A549 (cell line): ENCODE data around the gene ILDR2. TPM values are rescaled to one million over a fixed set of nuclear protein-coding genes. Genes with fewer than 3 reads are reported as not detected.

Source experiments
- ATAC-seq, 2 experiments: fragments of 200-7000 bp in 1 of 2; fragments of >200 bp in 1 of 2; cut with Nextera tagmentation in 1 of 2; cut with Tn5 transposase in 1 of 2; 3 replicates each; pipeline versions ENCODE4 v1.8.0 to v1.9.1; 2018 to 2020; ENCODE audit warnings: mild to moderate bottlenecking in 1 of 2, moderate library complexity in 1 of 2
- CTCF ChIA-PET: fragments of 300-600 bp; sonication (Branson Sonifier 250); formaldehyde crosslinking; extraction: SDS; loops from one replicate; lab custom pipeline; 2021; ENCODE audit warnings: antibody characterized with exemption, inconsistent platforms; lab: Yijun Ruan, JAX
- POLR2A ChIA-PET: fragments of 350-600 bp; formaldehyde crosslinking; extraction: SDS; loops from one replicate; lab custom pipeline; 2021; ENCODE audit warnings: antibody characterized with exemption, inconsistent platforms; lab: Yijun Ruan, JAX
- DNase-seq, 2 experiments: peaks; one replicate each; pipeline versions ENCODE4 v3.0.0 to v3.0.0-alpha.2; 2011 to 2016; ENCODE audit warnings: low read depth in 1 of 2, low spot score in 1 of 2
- FAIRE-seq: peaks from 2 replicates; lab custom pipeline; 2011; peaks lifted over from hg19 to GRCh38; lab: Jason Lieb, UNC
- H3K27ac ChIP-seq, 2 experiments: fragments of >200 bp; sonication (Bioruptor Twin); formaldehyde crosslinking; 3 replicates each; pipeline ENCODE4 v1.5.1; 2016 to 2017
- H3K4me1 ChIP-seq: fragments of >200 bp; sonication (Bioruptor Twin); formaldehyde crosslinking; 3 replicates; pipeline ENCODE4 v1.6.1; 2016
- H3K4me2 ChIP-seq: fragments of >200 bp; sonication (Bioruptor Twin); formaldehyde crosslinking; 3 replicates; pipeline ENCODE4 v1.6.1; 2016
- H3K4me3 ChIP-seq: fragments of >200 bp; sonication (Bioruptor Twin); formaldehyde crosslinking; 3 replicates; pipeline ENCODE4 v1.5.1; 2016
- H3K9me3 ChIP-seq: fragments of >200 bp; sonication (Bioruptor Twin); formaldehyde crosslinking; 3 replicates; pipeline ENCODE4 v1.6.1; 2016
- CBX8 ChIP-seq: fragments of 200-600 bp; sonication (generic); IDR thresholded peaks from 2 replicates; pipeline ENCODE4 v1.6.1; 2016
- EP300 ChIP-seq, 2 experiments: fragments of >200 bp; sonication (Bioruptor Twin); formaldehyde crosslinking; IDR thresholded peaks; 2 replicates in 1 of 2; 3 replicates in 1 of 2; pipeline ENCODE4 v1.6.1; 2016 to 2017
- ESRRA ChIP-seq: fragments of 150-350 bp; IDR thresholded peaks from 2 replicates; pipeline ENCODE4 v1.6.1; 2014; ENCODE audit warnings: mild to moderate bottlenecking, low read length, borderline replicate concordance
- FOSB ChIP-seq: fragments of 250-450 bp; sonication (Bioruptor Pico); IDR thresholded peaks from 2 replicates; pipeline ENCODE4 v1.5.0; 2020; ENCODE audit warnings: mild to moderate bottlenecking, moderate library complexity
- MAFK ChIP-seq: fragments of 450-650 bp; IDR thresholded peaks from 2 replicates; pipeline ENCODE4 v1.6.1; 2014; ENCODE audit not compliant: partially characterized antibody
- MYC ChIP-seq: IDR thresholded peaks from 2 replicates; pipeline ENCODE4 v1.6.1; 2012; ENCODE audit warnings: mild to moderate bottlenecking, inconsistent platforms, low read length, improper control_type of control experiment, borderline replicate concordance
- NR3C1 ChIP-seq: fragments of >200 bp; sonication (Bioruptor Twin); formaldehyde crosslinking; IDR thresholded peaks from 3 replicates; pipeline ENCODE4 v1.6.1; 2017
- POLR2A ChIP-seq: IDR thresholded peaks from 2 replicates; pipeline ENCODE4 v1.6.1; 2012; ENCODE audit warnings: mild to moderate bottlenecking, low read length
- POLR2AphosphoS2 ChIP-seq: conservative IDR thresholded peaks from 2 replicates; pipeline ENCODE4 v1.6.1; 2012; ENCODE audit warnings: low read length, improper control_type of control experiment, inconsistent platforms
- RCOR1 ChIP-seq: fragments of 150-350 bp; IDR thresholded peaks from 2 replicates; pipeline ENCODE4 v1.6.1; 2014; ENCODE audit warnings: antibody characterized with exemption, low read length, low read depth
- RFX5 ChIP-seq: fragments of 450-650 bp; IDR thresholded peaks from 2 replicates; pipeline ENCODE4 v1.7.1; 2014; ENCODE audit warnings: antibody characterized with exemption, mild to moderate bottlenecking, moderate library complexity
- RNF2 ChIP-seq: fragments of 200-600 bp; sonication (generic); IDR thresholded peaks from 2 replicates; pipeline ENCODE4 v1.6.1; 2016; ENCODE audit warnings: low read depth, mild to moderate bottlenecking, antibody characterized with exemption, moderate library complexity, borderline replicate concordance
- SREBF2 ChIP-seq: fragments of 450-650 bp; IDR thresholded peaks from 2 replicates; pipeline ENCODE4 v1.6.1; 2014; ENCODE audit warnings: mild to moderate bottlenecking, moderate library complexity
- ZC3H11A ChIP-seq: fragments of 450-650 bp; IDR thresholded peaks from 2 replicates; pipeline ENCODE4 v1.6.1; 2014; ENCODE audit warnings: antibody characterized with exemption, mild to moderate bottlenecking
- ZFP36 ChIP-seq: fragments of 450-650 bp; IDR thresholded peaks from 2 replicates; pipeline ENCODE4 v1.6.1; 2014; ENCODE audit warnings: borderline replicate concordance; ENCODE audit not compliant: partially characterized antibody
- ZNF302 ChIP-seq: fragments of 250-450 bp; sonication (Bioruptor Pico); IDR thresholded peaks from 2 replicates; pipeline ENCODE4 v1.9.0; 2021; ENCODE audit warnings: inconsistent platforms, mild to moderate bottlenecking, moderate library complexity
- WGBS: methylation state at CpG from one replicate; pipeline ENCODE4 v1.1.6; 2017; ENCODE audit errors: missing lambda C conversion rate; 5-methylcytosine and 5-hydroxymethylcytosine counted together
- polyA plus RNA-seq, 4 experiments: library from polyadenylated mRNA; depleted of rRNA in 3 of 4; stranded (reverse); fragments of >200 nt; fragmentation: RNase III in 1 of 4; extraction: RNeasy Plus Mini Kit Qiagen cat#74134 plus additional on column Dnase treatment in 1 of 4; gene quantifications; 2 replicates in 3 of 4; 3 replicates in 1 of 4; pipeline ENCODE4 v1.2.3, GENCODE V29; 2011 to 2017
- TF ChIP-seq, protein P1 (sequence below): fragments of 150-350 bp; IDR thresholded peaks from 2 replicates; pipeline ENCODE4 v1.6.1; 2014; ENCODE audit warnings: low read depth, mild to moderate bottlenecking, low read length
- TF ChIP-seq, protein P2 (sequence below): fragments of >200 bp; sonication (Bioruptor Twin); formaldehyde crosslinking; IDR thresholded peaks from 3 replicates; pipeline ENCODE4 v1.5.1; 2016
- TF ChIP-seq, protein P3 (sequence below): IDR thresholded peaks from 2 replicates; pipeline ENCODE4 v1.6.1; 2012
- TF ChIP-seq, protein P4 (sequence below): IDR thresholded peaks from 2 replicates; pipeline ENCODE4 v1.6.1; 2012; ENCODE audit warnings: low read depth, borderline replicate concordance

Gene ILDR2
- polyA plus RNA-seq, 2 of the 4 experiments (the other 2 are of a cell fraction), result 0.04 TPM; not detected in 1

DNA sequence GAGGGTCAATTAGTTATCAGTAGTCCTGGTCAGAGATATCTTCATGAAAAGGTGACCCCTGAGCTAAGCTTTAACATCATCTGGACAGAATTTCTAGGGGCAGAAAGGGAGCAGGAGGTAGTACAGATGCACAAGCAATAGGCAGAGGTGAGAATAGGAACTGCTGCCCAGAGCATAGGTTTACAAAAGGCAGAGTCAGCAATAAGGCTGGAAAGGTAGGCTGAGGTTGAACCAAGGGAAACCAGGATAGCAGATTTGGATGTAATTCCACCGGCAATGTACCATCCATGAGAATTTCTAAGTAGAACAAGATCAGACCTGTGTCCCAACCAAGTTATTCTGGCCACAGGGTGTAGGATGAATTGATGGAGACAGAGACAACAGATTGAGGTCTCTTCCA lies 6.2 kb upstream of the ILDR2 start:
- Histone ChIP-seq H3K27ac (no peak overlapping the region), H3K4me1 (no peaks in the 10 kb centered on the region), H3K9me3 (no peaks in the 10 kb centered on the region), H3K4me2 (no peak overlapping the region), H3K4me3 (no peak overlapping the region)
- no peak for ATAC-seq
- FAIRE-seq, result no peak
- TF ChIP-seq NR3C1 (no peak), MAFK (peak; percentile 63)
- WGBS, result 0% methylated on average over 1 of the region's 1 CpG
- ChIA-PET POLR2A (no interaction called here), CTCF (interaction anchor here (1.0 to 1.9 kb wide), 5 partner anchors 13 to 559 kb away, joined by 3 to 4 read pairs (median 3); no protein-coding TSS in a partner anchor)
- DNase-seq, result no peak

DNA sequence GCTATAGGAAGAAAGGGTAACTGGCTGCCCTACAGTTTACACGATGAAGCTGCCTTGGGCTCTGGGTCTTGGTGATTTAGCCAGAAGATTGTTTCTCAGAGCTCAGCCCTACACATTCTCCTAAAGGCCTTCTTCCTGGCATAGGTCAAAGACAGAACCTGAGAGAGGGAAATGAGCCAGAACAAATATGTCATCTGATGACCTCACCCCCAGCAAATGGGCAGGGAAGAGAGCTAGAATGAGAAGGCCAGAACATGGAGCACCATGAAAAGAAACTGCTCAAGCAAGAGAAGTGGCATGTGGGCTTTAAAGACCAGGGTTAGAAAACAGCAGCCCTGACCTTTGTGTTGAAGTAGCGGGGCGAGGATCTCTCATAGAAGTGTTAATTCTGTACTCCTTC lies 5.5 kb upstream of the ILDR2 start:
- FAIRE-seq, result no peak
- Histone ChIP-seq H3K4me1 (no peaks in the 10 kb centered on the region), H3K27ac (no peak overlapping the region), H3K9me3 (no peaks in the 10 kb centered on the region), H3K4me2 (no peak overlapping the region), H3K4me3 (no peak overlapping the region)
- TF ChIP-seq CBX8 (no peak), FOSB (CRISPR knock-in tag) (no peak), ZNF302 (no peak), EP300 (IDR thresholded peaks at IDR 0.05) (no peak), MAFK (no peak), POLR2AphosphoS2 (no peak), SREBF2 (no peak), NR3C1 (no peak), MYC (no peak), RNF2 (no peak)
- TF ChIP-seq, protein P1, sequence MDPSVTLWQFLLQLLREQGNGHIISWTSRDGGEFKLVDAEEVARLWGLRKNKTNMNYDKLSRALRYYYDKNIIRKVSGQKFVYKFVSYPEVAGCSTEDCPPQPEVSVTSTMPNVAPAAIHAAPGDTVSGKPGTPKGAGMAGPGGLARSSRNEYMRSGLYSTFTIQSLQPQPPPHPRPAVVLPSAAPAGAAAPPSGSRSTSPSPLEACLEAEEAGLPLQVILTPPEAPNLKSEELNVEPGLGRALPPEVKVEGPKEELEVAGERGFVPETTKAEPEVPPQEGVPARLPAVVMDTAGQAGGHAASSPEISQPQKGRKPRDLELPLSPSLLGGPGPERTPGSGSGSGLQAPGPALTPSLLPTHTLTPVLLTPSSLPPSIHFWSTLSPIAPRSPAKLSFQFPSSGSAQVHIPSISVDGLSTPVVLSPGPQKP, result no peak
- TF ChIP-seq, protein P2, sequence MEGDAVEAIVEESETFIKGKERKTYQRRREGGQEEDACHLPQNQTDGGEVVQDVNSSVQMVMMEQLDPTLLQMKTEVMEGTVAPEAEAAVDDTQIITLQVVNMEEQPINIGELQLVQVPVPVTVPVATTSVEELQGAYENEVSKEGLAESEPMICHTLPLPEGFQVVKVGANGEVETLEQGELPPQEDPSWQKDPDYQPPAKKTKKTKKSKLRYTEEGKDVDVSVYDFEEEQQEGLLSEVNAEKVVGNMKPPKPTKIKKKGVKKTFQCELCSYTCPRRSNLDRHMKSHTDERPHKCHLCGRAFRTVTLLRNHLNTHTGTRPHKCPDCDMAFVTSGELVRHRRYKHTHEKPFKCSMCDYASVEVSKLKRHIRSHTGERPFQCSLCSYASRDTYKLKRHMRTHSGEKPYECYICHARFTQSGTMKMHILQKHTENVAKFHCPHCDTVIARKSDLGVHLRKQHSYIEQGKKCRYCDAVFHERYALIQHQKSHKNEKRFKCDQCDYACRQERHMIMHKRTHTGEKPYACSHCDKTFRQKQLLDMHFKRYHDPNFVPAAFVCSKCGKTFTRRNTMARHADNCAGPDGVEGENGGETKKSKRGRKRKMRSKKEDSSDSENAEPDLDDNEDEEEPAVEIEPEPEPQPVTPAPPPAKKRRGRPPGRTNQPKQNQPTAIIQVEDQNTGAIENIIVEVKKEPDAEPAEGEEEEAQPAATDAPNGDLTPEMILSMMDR, result no peak
- TF ChIP-seq, protein P3, sequence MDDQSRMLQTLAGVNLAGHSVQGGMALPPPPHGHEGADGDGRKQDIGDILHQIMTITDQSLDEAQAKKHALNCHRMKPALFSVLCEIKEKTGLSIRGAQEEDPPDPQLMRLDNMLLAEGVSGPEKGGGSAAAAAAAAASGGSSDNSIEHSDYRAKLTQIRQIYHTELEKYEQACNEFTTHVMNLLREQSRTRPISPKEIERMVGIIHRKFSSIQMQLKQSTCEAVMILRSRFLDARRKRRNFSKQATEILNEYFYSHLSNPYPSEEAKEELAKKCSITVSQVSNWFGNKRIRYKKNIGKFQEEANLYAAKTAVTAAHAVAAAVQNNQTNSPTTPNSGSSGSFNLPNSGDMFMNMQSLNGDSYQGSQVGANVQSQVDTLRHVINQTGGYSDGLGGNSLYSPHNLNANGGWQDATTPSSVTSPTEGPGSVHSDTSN, result no peak
- TF ChIP-seq, protein P4, sequence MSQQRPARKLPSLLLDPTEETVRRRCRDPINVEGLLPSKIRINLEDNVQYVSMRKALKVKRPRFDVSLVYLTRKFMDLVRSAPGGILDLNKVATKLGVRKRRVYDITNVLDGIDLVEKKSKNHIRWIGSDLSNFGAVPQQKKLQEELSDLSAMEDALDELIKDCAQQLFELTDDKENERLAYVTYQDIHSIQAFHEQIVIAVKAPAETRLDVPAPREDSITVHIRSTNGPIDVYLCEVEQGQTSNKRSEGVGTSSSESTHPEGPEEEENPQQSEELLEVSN, result no peak
- CTCF ChIA-PET, result interaction anchor here (1.0 to 1.9 kb wide), 5 partner anchors 14 to 75 kb away, joined by 3 to 4 read pairs (median 3); no protein-coding TSS in a partner anchor
- ATAC-seq, result no peak
- POLR2A ChIA-PET, result no interaction called here
- DNase-seq, result no peak
- WGBS, result 19% methylated on average over 3 of the region's 3 CpGs

DNA sequence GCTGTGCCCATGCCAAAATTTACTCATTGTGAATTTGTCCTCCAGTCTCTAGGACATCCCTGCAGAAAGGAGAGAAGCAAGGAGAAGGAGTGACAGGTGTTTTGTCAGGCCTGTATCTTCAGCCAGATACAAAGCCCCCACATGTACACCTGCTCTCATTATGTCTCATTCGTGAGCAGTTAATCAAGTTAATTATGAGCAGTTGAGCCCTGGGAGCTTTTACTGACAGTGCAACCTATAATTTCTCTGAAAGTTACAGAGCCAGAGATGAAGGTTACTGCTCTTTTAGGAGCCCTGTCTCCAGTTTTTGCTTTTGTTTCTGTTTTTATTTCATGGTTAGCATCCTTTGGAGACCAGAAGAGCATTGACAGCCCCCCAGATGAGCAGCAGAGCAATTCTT lies 5.0 kb upstream of the ILDR2 start:
- Histone ChIP-seq H3K4me3 (no peak overlapping the region), H3K4me2 (no peak overlapping the region), H3K27ac (no peak overlapping the region), H3K9me3 (no peaks in the 10 kb centered on the region)
- ChIA-PET CTCF (interaction anchor here (1.2 to 2.6 kb wide), 4 partner anchors 14 to 78 kb away, joined by 3 to 14 read pairs (median 4); no protein-coding TSS in a partner anchor), POLR2A (no interaction called here)
- DNase-seq, result no peak
- no peak for FAIRE-seq
- ATAC-seq, result no peak
- TF ChIP-seq RFX5, result no peak
- TF ChIP-seq, all 56 proteins: peak for 0
- H3K4me1 ChIP-seq, result no peaks in the 10 kb centered on the region
- WGBS, result 0% methylated on average over 1 of the region's 1 CpG

DNA sequence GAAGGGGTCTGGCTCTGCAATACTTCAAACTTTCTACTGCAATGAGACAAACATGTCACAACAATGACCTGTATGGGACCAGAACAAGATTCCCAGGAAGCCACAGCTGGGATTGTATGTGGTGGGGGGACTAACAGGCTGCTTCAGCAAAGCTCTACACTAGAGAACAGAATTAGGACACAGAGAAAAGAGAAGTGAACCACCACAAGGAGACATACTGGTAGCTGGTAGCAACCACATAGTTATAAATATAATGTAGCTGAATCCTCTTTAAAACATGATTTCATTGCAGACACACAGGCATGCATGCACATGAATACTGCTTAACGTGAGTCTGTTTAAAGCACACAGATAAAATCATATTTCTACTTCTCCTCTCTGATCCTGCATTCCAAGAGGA lies 3.5 kb upstream of the ILDR2 start:
- ATAC-seq (no peak), DNase-seq (no peak)
- H3K4me1 ChIP-seq, result peaks cover 3% of the 10 kb centered on the region; the same call in 1 of the 3 replicates
- POLR2A ChIA-PET, result no interaction called here
- CTCF ChIA-PET, result interaction anchor here (0.6 to 2.6 kb wide), 2 partner anchors 18 to 79 kb away, joined by 3 to 14 read pairs; no protein-coding TSS in a partner anchor
- H3K9me3 ChIP-seq, result no peaks in the 10 kb centered on the region
- 0% methylated on average over 1 of the region's 1 CpG for WGBS
- TF ChIP-seq ESRRA, result no peak
- no peak for TF ChIP-seq ZFP36
- TF ChIP-seq ZC3H11A, result no peak
- no peak for TF ChIP-seq RCOR1
- no peak for TF ChIP-seq POLR2A
- TF ChIP-seq, all 56 proteins: peak for 0
- Histone ChIP-seq H3K27ac (no peak overlapping the region), H3K4me2 (no peak overlapping the region), H3K4me3 (no peak overlapping the region)
- no peak for FAIRE-seq
